NCI-H1417 (cell line): Measurements from ENCODE around the gene MCRIP2.
A peak's percentile ranks its signal among the peaks of the same experiment; 100 is the strongest.

ENCODE experiments used
- DNase-seq, 3 experiments: peaks; one replicate each; lab custom pipeline; 2025; lab: John Stamatoyannopoulos, UW

Gene MCRIP2

DNA sequence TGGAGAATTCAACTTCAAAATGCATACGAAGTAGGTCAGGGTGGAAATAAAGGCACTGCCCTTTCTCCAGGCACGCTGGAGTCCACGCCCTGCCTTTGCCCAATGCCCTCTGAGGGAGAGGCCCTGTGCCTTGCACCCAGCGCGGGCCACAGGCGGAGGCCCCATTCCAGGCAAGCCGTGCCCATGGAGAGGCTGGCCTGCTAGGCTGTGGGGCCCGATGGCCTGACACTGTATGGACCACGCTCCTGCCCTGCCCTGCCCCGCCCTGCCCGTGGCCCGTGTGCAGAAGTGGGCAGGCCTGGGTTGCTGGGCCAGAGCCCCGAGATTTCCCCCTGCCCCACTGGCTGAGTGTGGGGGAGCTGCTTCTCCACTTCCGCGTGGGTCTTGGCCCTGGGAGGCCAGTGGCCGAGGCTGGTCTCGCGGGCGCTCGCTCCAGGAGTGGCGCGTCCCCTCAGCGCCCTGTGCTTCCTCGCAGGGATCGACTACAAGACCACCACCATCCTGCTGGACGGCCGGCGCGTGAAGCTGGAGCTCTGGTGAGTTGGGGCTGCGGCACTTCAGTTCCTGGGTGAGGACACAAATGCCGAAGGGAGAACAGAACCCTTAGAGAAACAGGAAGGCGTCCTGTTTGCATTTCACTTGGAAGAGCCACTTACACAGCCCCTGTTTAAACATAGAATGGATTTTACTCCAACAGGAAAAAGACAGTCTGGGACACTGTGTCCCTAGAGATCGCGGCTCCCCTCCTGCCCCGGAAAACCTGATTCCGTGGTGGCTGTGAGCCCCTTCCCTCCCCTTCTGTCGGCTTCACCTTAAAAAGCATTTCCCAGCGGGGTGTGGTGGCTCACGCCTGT lies 24.7 kb upstream of the MCRIP2 start:
- no peak for DNase-seq

DNA sequence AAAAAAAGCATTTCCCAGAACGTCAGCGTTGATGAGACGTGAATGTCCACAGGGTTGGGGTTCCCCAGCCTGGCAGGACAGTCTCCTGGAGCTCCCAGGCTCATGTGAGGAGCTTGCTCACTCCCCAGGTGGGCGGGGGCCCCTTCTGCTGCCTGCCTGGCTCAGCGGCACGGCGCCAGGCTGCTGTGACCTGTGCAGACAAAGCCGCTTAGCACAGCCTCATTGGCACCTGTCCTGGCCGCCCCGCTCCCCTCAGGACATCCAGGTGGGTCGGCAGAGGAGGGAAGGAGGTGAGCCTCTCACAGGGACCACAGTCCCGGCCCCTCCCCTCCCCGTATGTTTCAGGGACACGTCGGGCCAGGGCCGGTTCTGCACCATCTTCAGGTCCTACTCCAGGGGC lies 23.8 kb upstream of the MCRIP2 start:
- DNase-seq, result no peak

DNA sequence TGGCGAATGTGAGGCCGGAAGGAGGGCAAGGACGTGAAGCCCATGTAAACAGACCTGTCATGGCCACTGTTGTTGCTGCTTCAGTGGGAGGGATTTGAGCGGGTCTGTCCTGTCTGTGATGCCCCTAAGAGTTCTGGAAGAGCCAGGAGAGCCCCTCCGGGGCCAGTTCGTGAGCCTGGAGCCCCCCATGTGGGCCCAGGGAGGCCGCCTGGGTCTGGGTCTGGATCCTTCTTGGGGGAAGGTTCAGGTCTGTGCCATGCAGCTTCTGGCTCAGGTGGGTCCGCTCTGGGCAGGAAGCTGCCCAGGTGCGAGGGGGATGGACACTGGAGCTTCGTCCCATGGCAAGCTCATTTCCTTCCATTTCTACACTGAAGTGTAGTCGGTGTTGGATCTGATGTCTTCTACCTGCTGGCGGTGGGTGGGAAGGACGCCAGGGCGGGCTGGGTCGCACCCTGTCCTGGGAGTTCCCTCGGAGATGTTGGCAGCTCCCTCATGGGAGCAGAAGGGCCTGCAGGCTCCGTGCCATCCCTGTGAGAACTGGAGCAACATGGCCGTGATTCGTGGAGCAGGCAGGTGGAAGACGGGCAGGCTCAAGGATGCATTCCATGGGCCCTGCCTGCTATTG lies 22.0 kb upstream of the MCRIP2 start:
- no peak for DNase-seq

DNA sequence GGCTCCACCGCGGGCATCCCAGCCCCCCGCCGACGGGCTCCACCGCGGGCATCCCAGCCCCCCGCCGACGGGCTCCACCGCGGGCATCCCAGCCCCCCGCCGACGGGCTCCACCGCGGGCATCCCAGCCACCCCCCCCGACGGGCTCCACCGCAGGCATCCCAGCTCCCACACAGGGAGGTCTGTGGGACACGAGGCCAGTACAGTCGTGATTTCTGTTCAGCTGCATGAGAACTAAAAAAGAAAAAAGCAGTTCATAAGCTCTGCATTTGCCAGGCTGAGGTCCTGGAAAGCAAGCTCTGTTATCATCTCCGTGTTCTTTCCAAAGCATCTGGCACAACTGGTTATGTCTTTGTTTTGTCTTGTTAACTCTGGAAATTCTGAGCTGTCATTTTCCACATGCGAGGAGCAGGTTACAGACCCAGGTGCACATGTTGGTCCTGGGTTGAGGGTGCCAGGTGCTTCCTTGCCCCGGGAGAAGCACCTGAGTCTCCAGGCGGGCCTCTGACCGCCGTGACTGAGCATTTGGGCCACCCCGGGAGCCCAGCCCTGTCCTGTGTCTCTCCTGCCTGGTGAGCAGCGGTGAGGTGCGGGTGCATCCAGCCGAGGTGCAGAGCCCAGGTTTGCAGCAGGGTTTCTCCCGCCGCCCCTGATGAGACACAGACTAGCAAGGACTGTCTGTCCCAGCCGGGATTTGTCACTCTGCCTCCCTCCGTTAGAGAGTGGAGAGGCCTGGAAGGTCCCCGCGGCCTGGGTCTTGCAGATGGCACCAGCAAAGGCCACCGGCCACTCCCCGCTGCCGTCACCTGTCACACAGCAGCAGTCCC lies 20.7 kb upstream of the MCRIP2 start:
- DNase-seq, result peak in 1 of 3 experiments; percentile 9

GRCh38 chr16:621526-622105 lies 20.0 kb upstream of the MCRIP2 start:
- DNase-seq, result peak in 2 of 3 experiments; percentile 9 to 14

DNA sequence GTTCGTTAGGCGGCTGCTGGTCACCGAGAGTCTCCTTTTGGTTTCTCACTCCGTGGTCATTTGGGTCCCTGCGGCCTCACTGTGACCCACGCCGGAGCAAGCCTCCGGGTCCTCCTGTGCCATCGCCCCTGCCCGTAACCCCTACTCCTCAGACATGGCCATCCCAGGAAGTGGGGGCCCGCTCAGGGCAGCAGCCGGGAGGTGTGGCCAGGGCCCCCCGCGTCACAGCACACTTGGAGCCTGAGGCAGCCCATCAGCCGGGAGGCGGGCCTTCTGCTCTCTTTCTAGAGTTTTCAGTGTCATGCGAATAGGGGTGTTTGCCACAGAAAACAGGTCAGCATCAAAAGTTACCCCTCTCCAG lies 18.7 kb upstream of the MCRIP2 start:
- DNase-seq, result no peak

GRCh38 chr16:624526-625070 lies 17.0 kb upstream of the MCRIP2 start:
- DNase-seq, result no peak

DNA sequence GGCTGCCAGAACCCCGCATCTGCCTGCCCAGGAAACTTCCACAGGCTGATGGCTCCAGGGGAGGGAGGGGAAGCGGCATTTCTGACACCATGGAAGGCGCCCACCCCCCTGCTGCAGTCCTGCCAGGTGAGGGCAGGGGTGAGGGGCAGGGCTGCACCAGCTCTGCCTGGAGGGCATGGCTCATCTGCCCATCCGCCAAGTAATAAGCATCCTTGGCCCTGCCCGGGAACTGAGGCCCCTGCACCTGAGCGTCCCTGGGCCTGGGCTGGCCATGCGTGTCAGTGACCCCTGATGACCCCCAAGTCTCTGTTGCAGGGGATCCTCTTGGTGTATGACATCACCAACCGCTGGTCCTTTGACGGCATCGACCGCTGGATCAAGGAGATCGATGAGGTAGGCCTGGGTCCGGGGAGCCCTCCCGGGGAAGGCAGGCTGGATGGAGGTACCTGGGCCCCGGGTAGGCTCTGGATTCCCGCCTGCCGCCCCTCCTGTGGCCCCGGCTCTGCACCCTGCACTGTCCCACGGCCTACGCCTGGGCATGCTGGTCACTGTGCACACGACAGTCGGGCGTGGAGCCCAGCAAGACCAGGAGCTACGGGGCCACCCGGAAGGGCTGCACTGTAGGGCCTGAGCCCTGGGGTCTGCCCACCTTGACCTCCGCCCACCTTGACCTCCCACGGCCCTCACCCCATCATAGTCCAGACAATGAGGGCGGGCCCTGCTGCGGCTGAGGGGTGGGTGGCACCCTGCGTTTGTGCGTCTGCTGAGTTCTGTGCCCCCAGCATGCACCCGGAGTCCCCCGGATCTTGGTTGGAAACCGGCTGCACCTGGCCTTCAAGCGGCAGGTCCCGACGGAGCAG lies 16.3 kb upstream of the MCRIP2 start:
- no peak for DNase-seq

DNA sequence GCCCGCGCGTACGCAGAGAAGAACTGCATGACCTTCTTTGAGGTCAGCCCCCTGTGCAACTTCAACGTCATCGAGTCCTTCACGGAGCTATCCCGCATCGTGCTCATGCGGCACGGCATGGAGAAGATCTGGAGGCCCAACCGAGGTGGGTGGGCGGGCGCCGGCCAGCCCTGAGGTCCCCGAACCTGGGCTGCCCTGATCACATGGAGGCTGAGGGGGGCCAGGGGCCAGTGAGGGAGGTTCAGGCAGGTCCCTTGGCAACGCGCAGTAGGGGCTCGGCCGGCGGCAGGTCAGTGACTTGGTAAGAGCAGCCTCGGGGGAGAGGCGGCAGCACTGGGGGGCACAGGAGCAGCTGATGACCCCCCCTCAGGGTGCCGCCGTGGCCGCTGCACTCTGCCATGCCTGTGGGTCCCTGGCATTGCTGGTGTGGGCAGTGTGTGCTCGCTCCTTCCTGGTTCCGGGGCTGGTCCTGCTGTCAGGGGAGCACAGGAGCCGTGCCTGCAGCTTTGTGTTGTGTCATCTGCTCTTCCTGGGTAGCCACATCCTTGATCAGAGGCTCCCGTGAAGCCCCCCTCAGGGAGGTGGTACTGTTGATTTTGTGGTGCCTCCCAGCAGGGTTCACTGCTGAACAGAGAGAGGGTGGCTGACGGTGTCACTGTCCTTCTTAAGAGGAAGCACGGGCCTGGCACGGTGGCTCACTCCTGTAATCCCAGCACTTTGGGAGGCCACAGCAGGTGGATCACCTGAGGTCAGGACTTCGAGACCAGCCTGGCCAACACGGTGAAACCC lies 15.5 kb upstream of the MCRIP2 start:
- no peak for DNase-seq

- DNase-seq, result no peak
Measured at GRCh38 chr16:626787-627453, 14.7 kb upstream of the MCRIP2 start.

DNA sequence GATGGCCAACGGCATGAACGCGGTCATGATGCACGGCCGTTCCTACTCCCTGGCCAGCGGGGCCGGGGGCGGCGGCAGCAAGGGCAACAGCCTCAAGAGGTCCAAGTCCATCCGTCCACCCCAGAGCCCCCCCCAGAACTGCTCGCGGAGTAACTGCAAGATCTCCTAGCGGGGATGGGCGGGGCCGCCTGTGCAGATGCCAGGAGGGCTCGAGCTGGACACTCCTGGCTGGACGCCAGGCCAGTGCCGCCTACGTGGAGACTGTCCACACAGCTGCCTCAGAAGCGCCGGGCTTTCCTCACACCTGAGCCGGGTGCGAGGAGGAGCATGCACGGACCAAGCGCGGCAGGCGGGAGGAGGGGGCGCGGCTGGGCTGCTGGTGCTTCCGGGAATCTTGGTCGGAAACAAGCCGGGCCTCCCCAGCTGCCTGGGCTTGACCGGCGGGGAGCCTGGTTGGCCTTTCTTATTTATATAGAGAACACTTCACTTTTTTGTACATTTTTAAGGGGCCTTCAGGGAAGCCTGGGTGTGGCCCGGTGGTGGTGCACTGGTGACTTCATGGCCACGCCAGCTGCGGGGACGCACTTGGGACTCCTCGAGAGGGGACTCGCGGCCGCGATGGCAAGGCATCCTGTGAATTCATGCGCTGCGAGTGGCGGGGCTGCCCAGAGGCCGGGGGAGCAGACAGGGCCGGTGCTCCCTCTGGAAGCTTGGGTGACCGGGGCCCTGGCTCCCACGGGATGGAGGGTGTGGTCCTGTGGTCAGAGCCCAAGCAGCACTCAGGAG lies 14.0 kb upstream of the MCRIP2 start:
- DNase-seq, result peak in 2 of 3 experiments; percentile 72 to 89

DNA sequence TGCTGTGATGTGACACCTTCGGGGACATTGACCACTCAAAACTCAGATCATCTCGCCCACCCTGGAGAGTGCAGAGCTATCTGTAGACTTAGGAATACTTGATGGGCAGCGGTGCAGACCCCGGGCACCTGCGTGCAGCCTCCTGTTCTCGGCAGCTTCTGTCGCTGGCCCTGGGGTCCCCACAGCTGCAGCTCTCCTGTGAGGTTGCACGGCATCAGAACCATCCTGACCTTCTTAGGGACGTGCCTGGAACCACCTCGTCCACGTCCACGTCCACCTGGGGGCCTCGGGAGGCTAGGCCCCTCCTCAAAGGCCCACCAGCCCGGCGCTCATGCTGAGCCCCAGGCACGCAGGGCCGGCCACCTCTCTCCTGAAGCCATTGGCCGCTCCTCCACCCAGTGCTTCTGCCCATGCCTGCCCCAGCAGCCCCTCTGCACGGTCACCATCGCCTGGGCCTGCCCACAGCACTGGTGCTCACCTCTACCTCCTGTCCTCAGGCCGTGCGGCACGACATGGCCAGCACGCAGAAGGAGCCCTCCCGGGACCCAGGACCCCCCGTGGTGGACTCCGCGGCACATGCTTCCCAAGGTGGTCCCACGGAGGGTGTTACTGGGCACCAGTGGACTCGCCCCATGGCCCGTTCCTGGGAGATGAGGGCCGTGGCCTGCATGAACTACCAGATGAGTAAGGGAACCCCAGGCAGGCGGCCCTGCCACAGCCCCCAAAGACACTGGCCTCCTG lies 13.1 kb upstream of the MCRIP2 start:
- no peak for DNase-seq

DNA sequence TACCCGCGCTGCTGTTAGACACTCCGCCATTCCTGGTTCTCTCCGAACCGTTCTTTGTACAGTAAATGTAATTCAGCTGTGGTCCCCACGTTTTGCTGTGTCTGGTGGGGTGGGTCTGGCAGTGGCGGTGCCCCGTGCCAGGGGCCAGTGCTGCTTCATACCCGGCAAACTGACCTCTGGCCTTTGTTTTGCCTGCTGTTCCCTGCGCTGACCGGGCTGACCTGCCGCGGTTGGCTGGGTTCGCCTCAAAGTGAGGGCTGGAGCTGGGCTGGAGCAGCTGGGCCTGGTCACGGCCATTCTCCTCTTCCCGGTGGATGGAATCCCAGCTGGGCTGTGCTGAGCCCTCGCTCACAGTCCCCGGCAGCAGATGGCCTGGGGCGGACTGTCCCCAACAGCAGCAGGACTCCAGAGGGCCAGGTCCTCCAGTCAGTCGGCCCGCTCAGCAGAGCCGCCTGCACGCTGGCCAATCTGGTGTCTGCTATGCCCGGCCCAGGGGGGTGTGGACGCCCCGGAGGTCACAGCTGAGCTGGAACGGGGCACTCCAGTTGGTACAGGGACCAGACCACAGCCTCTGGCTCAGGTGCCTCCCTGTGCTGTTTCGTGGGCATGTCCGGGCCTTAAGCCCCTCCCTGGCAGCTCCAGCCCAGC lies 12.3 kb upstream of the MCRIP2 start:
- no peak for DNase-seq

DNA sequence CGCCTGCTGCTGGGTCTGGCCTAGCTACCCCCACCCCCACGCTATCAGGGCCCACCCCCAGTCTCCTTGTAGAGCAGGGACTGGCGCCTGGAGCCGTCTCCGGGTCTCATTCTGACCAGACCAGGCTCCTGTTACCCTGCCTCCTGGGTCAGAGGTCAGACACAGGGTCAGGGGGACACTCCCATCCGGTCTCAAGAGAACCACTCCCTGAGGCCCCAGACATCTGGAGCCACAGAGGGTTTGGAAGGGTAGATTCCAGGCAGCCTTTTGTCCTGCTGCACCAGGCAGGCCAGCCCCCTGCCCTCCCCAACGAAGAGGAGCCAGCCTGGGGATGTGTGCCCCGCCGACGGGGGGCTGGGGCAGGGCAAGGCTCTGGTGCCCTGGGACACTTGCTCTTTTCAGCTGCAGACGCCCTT lies 11.8 kb upstream of the MCRIP2 start:
- no peak for DNase-seq

GRCh38 chr16:630249-630814 lies 11.3 kb upstream of the MCRIP2 start:
- DNase-seq, result no peak

DNA sequence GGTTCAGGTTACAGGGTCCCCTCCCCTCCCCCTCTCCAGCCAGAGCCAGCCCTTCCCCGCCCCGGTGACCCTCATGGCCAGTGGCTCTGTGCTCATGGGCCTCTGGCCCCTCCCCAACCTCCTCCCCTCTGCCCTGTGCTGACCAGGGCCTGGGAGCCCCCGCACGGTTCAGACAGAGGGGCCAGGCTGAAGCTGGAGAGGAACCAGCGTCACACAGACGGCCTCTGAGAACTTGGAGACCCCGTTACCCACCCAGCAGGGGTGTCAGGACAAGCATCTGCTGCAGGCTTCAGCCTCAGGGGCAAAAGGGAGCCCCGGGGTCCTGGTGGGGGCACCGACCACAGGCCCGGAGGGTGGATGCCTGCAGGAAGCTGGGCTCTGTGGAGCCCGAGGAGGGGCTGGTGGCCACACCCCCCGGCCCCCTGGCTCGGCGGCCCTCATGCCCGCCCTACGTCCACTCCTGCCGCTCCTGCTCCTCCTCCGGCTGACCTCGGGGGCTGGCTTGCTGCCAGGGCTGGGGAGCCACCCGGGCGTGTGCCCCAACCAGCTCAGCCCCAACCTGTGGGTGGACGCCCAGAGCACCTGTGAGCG lies 10.7 kb upstream of the MCRIP2 start, which contains the start of gene WFIKKN1:
Gene WFIKKN1 (plus strand): TSS at position 171 of the 591 bp plus-strand sequence. CDS start 269 bp downstream, at position 440.
- peak in 1 of 3 experiments; percentile 10 for DNase-seq
